AG08395 (cell line): Measurements from ENCODE around the gene FSIP1.

Source experiments
- DNase-seq: peaks from one replicate; pipeline ENCODE4 v3.0.0; 2012; ENCODE audit warnings: mixed read lengths, low spot score

Gene FSIP1

DNA sequence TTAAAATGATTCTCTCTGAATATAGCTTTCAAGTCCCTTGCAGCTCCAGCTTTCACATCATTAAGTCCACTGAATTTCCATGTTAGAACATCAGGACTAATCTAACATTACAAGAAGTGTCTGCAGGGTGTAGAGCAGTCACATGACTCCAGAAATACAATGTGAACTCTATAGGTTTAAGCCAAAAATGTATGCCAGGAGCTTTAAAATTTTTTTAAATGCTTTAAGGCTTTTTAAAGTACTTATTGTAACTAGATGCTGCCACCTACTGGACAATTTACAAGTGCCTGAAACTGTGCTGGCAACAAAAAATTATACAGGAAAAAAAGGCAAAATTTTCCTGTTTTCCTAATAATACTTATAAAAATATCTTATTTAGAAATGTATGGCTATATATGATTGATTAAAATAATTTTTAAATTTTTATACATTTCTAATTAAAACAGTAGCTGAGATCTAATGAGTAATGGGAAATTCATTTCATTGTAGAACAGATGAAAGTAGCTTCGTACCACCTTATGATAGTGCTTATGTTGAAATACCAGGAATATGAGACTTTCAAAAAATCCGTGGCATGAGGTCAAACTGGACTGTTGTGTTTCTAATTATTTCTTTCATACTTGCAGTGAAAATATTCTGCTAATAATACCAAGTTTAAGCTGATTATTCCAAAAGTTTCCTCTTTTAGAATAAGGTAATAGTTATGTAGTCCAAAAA, 25.7 kb downstream of the FSIP1 start:
- peak; percentile 43 for DNase-seq

DNA sequence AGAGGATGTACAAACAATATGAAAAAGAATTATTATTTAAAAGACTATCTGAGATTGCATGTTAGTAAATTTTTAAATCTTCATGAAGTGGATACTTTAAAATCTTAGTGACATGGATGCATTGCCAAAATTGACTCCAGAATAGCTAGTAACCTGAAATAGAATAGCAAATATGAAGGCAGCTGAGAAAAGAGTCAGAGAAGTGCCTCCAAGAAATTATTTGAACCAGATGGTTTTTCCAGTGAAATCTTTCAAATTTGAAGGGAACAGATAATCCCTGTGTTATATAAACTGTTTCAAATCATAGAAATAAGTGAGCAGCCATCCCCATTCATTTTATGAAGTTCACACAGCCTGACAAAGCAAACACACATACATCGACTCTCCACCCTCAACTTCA, 29.6 kb downstream of the FSIP1 start:
- no peak for DNase-seq

DNA sequence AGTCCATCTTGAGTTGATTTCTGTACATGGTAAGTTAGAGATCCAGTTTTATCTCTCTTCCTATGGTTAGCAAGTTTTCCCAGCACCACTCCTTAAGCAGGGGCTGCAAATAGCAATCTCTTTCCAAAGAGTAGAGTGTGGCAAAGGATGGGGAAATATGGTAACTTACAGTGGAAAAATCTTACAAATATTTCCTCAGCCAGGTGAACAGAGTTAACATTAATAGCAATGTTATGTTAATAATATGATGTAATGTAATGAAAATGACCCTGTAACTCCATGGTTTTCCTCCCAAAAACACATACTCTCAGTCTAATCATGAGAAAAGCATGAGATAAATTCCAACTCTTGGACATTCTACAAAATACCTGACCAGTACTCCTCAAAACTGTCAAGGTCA, 30.4 kb downstream of the FSIP1 start:
- DNase-seq, result no peak

DNA sequence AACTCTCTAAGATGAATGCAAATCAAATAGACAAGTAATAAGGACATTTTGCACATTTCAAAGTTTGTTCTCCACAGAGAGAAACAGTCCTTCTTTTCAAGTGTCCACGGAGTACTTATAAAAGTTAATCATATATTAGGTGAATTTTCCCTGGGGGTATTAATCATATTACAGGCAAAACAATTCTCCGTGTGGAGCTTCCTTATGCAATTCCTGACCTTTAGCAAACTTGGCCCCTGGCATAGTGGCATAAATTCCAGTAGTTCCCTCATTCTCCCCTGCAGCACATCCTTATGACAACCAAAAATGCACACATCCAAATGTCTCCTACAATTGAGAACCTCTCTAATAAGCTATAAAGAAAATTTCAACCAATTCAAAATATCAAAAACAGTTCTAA, 34.4 kb downstream of the FSIP1 start:
- no peak for DNase-seq

DNA sequence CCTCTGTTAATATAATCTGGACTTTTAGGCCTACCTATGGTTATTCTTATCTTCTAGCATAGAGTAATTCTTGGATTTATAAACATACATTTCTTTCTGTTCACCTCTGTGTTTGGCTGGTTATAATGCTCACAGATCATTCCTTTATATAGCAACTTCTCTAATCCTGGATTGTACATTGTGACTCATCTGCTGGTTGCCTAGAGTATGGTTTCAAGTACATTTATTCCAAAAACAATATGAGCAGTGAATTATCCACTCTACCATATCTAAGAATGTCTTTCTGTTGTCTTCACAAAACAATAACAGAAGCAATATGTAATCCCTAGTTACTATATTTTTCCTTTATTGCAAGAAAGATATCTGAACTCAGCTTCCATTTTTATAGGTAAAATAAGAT, 35.3 kb downstream of the FSIP1 start:
- peak; percentile 47 for DNase-seq

DNA sequence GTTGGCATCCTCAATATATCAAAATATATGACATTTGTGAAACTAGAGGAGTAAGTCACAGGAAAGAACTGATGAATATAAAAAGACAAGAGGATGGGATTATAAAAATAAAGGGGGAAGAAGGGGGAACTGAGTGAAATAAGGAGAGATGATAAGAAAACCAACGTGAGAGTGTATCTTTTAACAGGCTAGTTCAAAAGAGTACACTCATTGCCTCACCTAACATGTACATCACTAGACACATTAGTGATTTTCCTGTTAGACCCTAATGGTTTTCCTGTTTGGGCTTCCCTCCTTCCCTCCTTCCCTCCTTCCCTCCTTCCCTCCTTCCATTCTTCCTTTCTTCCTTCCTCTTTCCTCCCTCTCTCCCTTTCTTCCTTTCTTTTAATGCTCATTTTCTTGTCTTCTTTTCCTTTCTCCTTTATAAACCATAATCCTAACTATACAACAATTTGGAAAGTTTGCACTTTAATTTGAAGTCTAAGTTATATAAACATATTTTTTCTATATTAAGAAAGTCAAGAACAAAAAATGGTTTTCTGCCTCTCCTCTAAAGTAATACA, 35.8 kb downstream of the FSIP1 start:
- no peak for DNase-seq

DNA sequence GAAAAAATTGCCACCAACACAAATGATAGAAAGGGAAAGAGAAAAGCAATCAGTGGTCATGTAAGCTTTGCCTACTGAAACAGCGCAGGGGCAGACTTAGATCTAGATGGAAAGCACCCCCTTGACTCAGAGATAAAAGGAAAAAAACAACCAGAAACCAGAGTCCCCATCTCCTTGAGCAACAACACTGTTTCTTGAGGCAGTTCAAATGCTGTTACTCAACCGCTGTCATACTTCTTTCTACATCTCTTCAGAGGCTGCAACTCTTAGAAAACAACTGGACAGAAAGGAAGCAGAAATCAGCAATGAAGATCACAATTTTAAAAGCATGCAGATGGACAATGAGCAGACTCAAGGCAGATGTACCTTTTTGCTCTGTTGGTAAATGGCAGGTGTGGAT, 36.5 kb downstream of the FSIP1 start:
- DNase-seq, result no peak

DNA sequence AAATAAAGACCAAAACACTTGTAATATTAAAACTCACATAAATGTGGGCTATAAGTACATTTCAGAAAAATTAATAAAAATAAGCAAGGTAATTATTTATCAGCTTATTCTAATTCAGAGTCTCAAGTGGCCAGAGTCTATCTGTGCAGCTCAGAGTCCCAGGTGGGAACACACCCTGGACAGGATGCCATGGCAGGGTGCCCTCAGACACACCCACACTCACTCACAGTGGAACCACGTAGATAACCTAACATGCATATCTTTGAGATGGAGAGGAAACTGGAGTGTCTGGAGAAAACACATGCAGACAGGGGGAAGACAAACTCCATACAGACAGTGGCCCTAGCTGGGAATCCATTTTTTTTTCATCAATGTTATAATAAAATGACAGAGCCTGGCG, 37.2 kb downstream of the FSIP1 start:
- DNase-seq, result no peak

DNA sequence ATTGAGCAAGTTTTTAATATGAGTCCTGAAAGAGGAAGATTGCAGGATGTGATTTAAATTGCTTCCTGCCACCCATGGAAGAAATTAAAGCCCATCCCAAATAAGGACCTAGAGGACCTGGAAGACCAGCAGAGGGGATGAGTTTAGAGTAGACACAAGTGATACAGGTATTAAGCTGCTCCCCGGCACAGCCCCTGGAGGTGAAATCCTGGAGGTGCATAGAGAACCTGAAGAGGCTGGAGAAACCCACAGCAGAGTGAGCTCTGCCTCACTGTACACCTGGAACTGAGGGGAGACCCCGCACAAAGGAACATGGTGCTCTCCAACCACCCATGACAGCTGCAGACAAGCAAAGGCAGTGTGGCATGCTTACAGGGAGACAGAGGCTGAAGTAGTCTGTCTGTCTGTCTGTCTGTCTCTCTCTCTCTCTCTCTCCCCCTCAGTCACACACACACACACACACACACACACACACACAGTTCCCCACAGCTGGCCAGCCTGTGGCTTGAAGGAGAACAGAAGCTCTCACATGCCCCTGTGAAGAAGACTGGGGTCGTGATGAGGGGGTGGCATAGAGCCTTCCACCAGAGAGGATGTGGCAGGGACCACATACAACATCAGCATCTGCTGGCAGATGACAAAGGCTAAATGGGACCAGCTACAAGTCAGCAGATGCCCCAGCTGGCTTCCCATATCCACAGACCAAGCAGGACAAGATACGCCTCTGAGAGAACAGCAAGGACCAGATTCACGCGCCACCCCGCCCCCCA, 38.1 kb downstream of the FSIP1 start:
- DNase-seq, result no peak

DNA sequence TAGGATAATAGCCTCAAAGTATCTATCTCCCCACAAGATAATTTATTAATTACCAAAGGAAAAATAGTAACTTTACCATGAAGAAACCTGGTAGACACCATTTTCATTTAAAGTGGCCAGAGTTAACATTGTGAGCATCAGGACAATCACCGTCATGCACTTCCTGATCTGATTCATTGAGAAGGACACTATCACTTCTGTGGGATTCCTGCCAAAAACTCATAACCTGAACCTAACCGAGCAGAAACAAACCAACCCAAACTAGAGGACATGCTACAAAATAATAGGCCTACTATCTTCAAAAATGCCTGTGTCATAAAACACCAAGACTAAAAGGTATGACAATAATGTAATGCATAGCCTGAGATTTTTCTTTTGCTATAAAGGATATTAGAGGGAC, 39.0 kb downstream of the FSIP1 start:
- DNase-seq, result no peak

DNA sequence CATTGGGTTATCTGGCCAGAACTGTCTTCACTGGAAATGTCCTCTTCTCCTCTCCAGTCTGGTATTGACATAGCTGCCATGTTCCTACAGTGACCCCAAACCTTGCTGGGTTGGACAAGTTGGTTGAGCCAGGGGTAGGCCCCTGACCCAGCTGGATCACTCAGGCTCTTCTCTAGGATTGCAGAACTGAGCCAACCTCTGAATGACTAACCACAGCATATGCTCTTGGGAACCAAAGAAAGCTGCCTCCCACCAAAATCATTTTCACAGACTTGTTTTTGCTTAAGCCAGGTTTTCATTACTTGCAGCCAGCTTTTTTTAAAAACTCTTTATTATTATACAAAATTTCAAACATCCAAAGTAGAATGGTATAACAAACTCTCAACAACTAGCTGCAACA, 41.4 kb downstream of the FSIP1 start:
- no peak for DNase-seq

DNA sequence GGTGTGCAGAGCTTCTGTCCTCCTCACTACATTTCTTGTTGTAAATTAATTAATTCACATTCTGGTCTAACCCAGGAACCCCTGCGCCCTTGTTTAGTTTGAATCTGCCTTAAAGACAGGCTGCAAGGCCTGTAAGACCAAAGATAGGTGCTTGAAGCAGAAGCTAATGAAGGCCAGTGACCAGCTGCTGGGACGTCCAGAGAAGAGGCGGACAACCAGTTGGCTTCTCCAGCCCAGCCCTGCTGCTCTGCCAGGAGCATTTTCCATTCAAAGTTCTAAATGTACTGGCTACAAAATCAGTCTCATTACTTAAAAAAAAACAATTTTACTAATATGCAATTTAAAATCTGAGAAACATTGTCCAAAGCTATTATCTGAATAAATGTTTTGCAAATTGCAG, 43.6 kb downstream of the FSIP1 start:
- DNase-seq, result no peak

DNA sequence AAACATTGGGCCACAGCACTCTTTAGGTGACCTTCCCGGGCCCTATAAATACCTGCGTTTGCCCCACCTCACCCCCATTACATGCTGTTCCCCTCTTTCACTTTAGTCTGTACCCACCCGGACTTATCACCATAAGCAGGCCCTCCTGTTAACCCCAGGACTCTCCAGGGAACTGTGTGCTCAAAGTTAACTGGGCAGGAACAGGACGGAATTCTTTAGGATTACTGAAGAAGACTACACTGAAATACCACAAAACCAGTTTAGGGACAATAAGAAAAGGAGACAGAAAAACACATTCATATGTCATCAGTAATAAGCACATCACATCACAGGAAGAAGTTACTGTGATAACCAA, 45.5 kb downstream of the FSIP1 start:
- DNase-seq, result no peak

DNA sequence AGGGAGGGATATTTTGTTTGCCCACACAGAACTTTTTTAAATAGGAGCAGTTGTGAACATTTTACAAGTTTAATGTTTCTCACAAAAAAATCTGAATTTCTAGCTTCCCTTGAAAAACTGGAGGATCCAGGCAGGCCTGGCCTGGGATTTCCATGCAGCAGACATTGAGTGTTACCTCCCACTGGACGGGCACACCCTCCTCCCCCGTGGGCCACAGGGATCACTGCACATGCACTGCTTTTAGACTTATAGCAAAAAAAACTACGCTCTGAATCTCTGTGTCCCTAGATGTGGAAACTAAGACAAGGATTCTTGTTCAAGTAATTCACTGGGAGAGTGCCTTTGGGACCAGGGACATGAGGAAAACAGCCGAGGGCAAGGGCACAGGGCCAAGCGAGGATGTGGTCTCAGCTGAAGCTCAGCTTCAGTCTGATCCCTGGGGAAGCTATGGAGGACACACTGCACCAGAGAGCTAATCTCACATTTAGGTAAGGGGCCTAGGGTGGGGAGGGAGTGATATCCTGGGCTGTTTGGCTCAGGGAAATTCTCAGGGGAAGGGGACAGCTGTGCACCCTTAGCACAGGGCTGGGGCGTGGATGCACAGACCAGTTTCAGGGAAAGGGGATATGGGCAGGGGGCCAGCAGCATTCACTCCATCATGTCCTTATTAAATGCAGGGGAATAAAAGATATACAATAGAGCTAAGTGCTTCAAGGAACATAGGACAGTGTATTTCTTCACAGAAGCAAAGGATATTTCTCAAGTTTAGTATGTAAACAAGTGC, 46.0 kb downstream of the FSIP1 start:
- DNase-seq, result no peak

DNA sequence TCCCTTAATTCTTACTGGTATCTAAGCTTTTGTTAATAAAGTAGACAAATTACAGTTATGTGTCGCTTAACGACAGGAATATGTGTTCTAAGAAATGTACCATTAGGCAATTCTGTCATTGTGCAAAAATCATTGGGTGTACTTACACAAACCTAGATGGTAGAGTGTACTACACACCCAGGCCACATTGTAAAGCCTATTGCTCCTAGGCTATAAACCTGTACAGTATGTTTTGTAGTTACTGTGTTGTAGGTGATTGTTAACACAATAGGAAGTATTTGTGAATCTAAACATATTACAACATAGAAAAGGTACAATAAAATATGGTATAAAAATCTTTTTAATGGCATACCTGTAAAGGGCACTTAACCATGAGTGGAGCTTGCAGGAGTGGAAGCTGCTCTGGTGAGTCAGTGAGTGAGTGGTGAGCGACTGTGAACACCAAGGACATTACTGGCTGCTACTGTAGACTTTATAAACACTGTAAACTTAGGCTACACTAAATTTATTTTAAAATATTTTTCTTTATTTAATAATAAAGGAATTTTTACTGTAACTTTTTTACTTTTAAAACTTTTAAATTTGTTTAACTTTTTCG, 47.4 kb downstream of the FSIP1 start:
- no peak for DNase-seq

DNA sequence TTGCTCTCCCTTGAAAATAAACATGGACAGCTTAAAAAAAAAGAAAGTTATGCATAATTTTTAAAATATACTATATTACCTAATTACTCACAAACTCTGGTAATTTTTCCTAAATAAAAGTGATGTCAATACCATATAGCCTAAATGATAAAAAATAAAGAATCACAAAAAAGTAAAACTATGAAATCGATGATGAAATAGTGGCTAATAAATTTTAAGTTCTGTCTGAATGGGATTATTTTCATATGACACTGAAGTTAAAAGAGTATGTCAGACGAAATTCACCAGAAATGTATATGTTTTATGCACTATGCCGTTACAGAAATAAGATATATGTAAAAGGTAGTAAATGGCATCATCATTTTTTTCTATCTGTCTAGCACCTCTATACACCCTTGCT, 51.4 kb downstream of the FSIP1 start:
- no peak for DNase-seq

DNA sequence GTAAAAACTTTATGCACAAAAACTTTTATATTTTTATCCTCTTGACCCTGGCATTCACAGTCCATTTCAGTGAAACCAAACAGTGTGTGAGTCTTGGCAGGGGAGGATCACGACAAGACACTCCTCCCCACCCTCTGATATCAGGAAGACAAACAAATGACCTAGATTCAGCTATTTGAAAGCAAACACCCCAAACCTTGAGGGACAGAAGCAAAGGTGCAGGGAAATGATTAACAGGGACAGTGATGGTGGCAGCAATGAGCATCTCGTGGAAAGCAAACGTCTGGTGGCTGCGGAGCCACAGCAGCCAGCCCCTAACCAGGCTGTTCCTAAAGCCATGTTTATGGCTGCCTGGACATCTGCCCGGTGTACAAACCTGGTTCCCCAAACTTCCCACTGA, 52.1 kb downstream of the FSIP1 start:
- no peak for DNase-seq

DNA sequence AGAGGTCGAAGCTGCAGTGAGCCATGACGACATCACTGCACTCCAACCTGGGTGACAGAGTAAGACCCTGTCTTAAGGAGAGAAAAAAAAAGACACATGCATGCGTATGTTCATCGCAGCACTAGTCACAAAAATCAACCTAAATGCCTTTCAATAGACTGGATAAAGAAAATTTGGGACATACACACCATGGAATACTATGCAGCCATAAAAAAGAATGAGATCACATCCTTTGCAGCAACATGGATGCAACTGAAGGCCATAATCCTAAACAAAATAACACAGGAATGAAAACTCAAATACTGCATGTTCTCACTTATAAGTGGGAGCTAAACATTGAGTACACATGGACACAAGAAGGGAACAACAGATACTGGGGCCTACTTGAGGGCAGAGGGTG, 53.1 kb downstream of the FSIP1 start:
- DNase-seq, result no peak

DNA sequence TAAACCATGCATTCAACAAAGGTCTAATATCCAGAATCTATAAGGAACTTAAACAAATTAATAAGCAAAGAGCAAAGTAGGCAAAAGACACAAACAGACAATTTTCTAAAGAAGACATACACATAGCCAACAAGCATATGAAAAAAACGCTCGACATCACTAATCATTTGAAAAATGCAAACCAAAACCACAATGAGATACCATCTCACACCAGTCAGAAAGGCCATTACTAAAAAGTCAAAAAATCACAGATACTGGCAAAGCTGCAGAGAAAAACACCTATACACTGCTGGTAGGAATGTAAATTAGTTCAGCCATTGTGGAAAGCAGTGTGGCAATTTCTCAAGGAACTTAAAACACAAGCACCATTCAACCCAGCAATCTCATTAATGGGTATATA, 53.8 kb downstream of the FSIP1 start:
- DNase-seq, result no peak

DNA sequence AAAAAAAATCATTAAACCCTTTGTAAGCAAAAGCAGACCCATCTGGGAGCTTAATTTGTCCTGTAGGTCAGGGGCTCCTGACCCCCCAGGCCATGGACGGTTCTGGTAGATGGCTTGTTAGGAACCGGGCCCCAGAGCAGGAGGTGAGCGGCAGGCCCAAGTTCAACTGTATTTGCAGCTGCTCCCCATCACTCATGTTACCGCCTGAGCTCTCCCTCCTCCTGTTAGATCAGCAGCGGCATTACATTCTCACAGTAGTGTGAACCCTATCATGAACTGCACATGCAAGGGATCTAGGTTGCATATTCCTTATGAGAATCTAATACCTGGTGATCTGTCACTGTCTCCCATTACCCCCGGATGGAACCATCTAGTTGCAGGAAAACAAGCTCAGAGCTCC, 60.7 kb downstream of the FSIP1 start:
- no peak for DNase-seq

DNA sequence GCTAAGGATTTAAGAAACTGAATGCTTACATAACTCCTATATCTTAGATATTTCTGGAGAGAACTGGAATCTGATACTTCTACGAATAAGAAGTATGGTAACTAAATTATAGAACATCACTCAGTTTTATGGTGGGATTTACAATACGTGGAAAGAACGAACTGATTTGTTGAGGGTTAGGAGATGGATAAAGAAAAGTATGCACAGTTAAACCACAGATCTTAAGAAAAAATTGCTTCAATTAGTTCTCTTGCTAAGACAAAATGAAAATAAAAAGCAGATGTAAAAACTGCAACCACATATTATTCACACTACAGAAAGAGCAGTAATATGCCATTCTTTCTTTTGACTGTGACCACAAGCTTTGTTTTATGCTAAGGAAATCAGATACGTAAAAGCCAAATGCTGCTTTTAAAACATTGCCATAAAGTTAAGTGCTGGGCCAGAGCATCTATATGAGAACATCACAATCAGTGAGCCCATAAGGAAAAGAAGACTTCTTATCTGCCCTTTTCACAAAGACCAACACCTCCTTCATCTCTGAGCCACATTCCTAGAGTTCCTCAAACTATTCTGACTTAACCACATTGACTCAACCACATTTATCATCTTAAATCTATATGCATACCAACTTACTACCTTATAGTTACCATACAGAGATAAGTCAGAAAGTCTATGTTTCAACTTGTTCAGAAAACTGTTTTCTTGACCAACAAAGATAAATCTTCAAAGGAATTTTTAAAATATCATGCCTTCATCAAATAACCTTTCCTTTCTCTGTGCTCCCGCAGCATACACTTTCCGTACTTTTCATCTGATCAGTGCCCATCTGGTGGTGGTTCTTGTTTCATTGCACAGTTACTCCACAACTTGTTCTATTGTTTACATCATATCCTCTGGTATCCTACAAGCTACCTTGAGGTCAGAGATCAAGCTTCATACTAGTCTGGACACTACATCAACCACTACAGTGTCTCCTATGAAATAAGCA, 61.7 kb downstream of the FSIP1 start:
- DNase-seq, result peak; percentile 63
